ENCODE results near the gene ABLIM2. TPM values are rescaled to one million over a fixed set of nuclear protein-coding genes. Genes with fewer than 3 reads are reported as not detected.

ABLIM2 gene
- total and polyA plus RNA-seq, 7 experiments from 2014 or later, result 0.22 to 5.8 (median 3.1) TPM

GRCh38 chr4:8152090-8152864 is 6.3 kb downstream of the ABLIM2 start:
- Histone ChIP-seq H3K27me3 (ENCODE audit: control insufficient read depth in 2 of 2, insufficient read depth in 2 of 2, low read length in 2 of 2) (no peaks in the 10 kb centered on the region), H3K36me3 (ENCODE audit: control insufficient read depth in 2 of 3, insufficient read depth in 3 of 3, low read length in 3 of 3) (no peaks in the 10 kb centered on the region), H3K27ac (ENCODE audit: low read depth, low read length) (no peak overlapping the region), H3K4me3 (ENCODE audit: low read length) (no peak overlapping the region), H3K4me1 (ENCODE audit: control insufficient read depth in 2 of 2, insufficient read depth in 2 of 2, low read length in 2 of 2) (no peaks in the 10 kb centered on the region), H3K9me3 (ENCODE audit: control insufficient read depth in 2 of 3, low read length in 3 of 3) (no peaks in the 10 kb centered on the region)
- CTCF ChIA-PET, result no interaction called here
- ATAC-seq (no peak), DNase-seq (no peak)
- intact Hi-C loops (cut with micrococcal nuclease), result no loop called here
- H3K4me3 Mint-ChIP-seq, result no peak overlapping the region
- H3K9me3 Mint-ChIP-seq, result no peaks in the 10 kb centered on the region
- peaks cover 0 to 14% (median under 1%) of the 10 kb centered on the region in 5 donors for H3K27me3 Mint-ChIP-seq
- H3K36me3 Mint-ChIP-seq, result no peaks in the 10 kb centered on the region
- POLR2A ChIA-PET, result no interaction called here
- H3K27ac Mint-ChIP-seq, result no peak overlapping the region
- H3K4me1 Mint-ChIP-seq, result peaks cover 0 to 3% (median under 1%) of the 10 kb centered on the region in 7 donors

- ChIA-PET CTCF (no interaction called here), POLR2A (no interaction called here)
- intact Hi-C loops (cut with micrococcal nuclease), result no loop called here
- H3K36me3 Mint-ChIP-seq, result no peaks in the 10 kb centered on the region
- Histone ChIP-seq H3K4me1 (ENCODE audit: control insufficient read depth in 2 of 2, insufficient read depth in 2 of 2, low read length in 2 of 2) (no peaks in the 10 kb centered on the region), H3K9me3 (ENCODE audit: control insufficient read depth in 2 of 3, low read length in 3 of 3) (no peaks in the 10 kb centered on the region), H3K27me3 (ENCODE audit: control insufficient read depth in 2 of 2, insufficient read depth in 2 of 2, low read length in 2 of 2) (no peaks in the 10 kb centered on the region), H3K4me3 (ENCODE audit: low read length) (no peak overlapping the region), H3K27ac (ENCODE audit: low read depth, low read length) (no peak overlapping the region), H3K36me3 (ENCODE audit: control insufficient read depth in 2 of 3, insufficient read depth in 3 of 3, low read length in 3 of 3) (no peaks in the 10 kb centered on the region)
- H3K4me1 Mint-ChIP-seq, result peaks cover 0 to 3% (median 0%) of the 10 kb centered on the region in 7 donors
- no peaks in the 10 kb centered on the region for H3K9me3 Mint-ChIP-seq
- H3K4me3 Mint-ChIP-seq, result no peak overlapping the region
- H3K27me3 Mint-ChIP-seq, result peaks cover 0 to 3% (median 0%) of the 10 kb centered on the region in 5 donors
- H3K27ac Mint-ChIP-seq, result no peak overlapping the region
- ATAC-seq, result no peak
- no peak for DNase-seq
These were observed 7.4 kb downstream of the ABLIM2 start for GRCh38 chr4:8151165-8151650.

GRCh38 chr4:8150152-8151090 is 8.2 kb downstream of the ABLIM2 start:
- CTCF ChIA-PET, result no interaction called here

GRCh38 chr4:8149664-8150063 is 8.9 kb downstream of the ABLIM2 start:
- no peak overlapping the region for H3K27ac ChIP-seq (ENCODE audit: low read depth, low read length)
- Mint-ChIP-seq H3K36me3 (no peaks in the 10 kb centered on the region), H3K27me3 (peaks cover 0 to 6% (median 0%) of the 10 kb centered on the region in 5 donors), H3K4me3 (no peak overlapping the region), H3K9me3 (no peaks in the 10 kb centered on the region), H3K27ac (no peak overlapping the region), H3K4me1 (peaks cover 0 to under 1% (median 0%) of the 10 kb centered on the region in 7 donors)
- intact Hi-C loops (cut with micrococcal nuclease), result no loop called here
- H3K4me1 ChIP-seq (ENCODE audit: control insufficient read depth in 2 of 2, insufficient read depth in 2 of 2, low read length in 2 of 2), result no peaks in the 10 kb centered on the region
- H3K4me3 ChIP-seq (ENCODE audit: low read length), result no peak overlapping the region
- ChIA-PET CTCF (no interaction called here), POLR2A (no interaction called here)
- H3K36me3 ChIP-seq (ENCODE audit: control insufficient read depth in 2 of 3, insufficient read depth in 3 of 3, low read length in 3 of 3), result no peaks in the 10 kb centered on the region
- H3K27me3 ChIP-seq (ENCODE audit: control insufficient read depth in 2 of 2, insufficient read depth in 2 of 2, low read length in 2 of 2), result no peaks in the 10 kb centered on the region
- no peaks in the 10 kb centered on the region for H3K9me3 ChIP-seq (ENCODE audit: control insufficient read depth in 2 of 3, low read length in 3 of 3)
- DNase-seq (no peak), ATAC-seq (no peak)

More at GRCh38 chr4:8150152-8151090, 8.2 kb downstream of the ABLIM2 start:
- Histone ChIP-seq H3K4me1 (ENCODE audit: control insufficient read depth in 2 of 2, insufficient read depth in 2 of 2, low read length in 2 of 2) (no peaks in the 10 kb centered on the region), H3K4me3 (ENCODE audit: low read length) (no peak overlapping the region), H3K36me3 (ENCODE audit: control insufficient read depth in 2 of 3, insufficient read depth in 3 of 3, low read length in 3 of 3) (no peaks in the 10 kb centered on the region), H3K27ac (ENCODE audit: low read depth, low read length) (no peak overlapping the region), H3K27me3 (ENCODE audit: control insufficient read depth in 2 of 2, insufficient read depth in 2 of 2, low read length in 2 of 2) (no peaks in the 10 kb centered on the region), H3K9me3 (ENCODE audit: control insufficient read depth in 2 of 3, low read length in 3 of 3) (no peaks in the 10 kb centered on the region)
- peaks cover 0 to 2% (median 0%) of the 10 kb centered on the region in 7 donors for H3K4me1 Mint-ChIP-seq
- DNase-seq (no peak), ATAC-seq (no peak)
- no peaks in the 10 kb centered on the region for H3K9me3 Mint-ChIP-seq
- no peaks in the 10 kb centered on the region for H3K36me3 Mint-ChIP-seq
- intact Hi-C loops (cut with micrococcal nuclease), result no loop called here
- no peak overlapping the region for H3K27ac Mint-ChIP-seq
- H3K4me3 Mint-ChIP-seq, result no peak overlapping the region
- POLR2A ChIA-PET, result no interaction called here
- H3K27me3 Mint-ChIP-seq, result peaks cover 0 to 6% (median 0%) of the 10 kb centered on the region in 5 donors

- POLR2A ChIA-PET, result interaction anchor here (1.6 kb wide), 1 partner anchor 10 kb away, joined by 5 read pairs; the partner anchor contains the start of gene ABLIM2
- Mint-ChIP-seq H3K36me3 (no peaks in the 10 kb centered on the region), H3K4me3 (no peak overlapping the region), H3K27ac (no peak overlapping the region), H3K27me3 (peaks cover 0 to 6% (median 0%) of the 10 kb centered on the region in 5 donors), H3K4me1 (no peaks in the 10 kb centered on the region), H3K9me3 (no peaks in the 10 kb centered on the region)
- no peaks in the 10 kb centered on the region for H3K27me3 ChIP-seq (ENCODE audit: control insufficient read depth in 2 of 2, insufficient read depth in 2 of 2, low read length in 2 of 2)
- DNase-seq (no peak), ATAC-seq (no peak)
- H3K36me3 ChIP-seq (ENCODE audit: control insufficient read depth in 2 of 3, insufficient read depth in 3 of 3, low read length in 3 of 3), result no peaks in the 10 kb centered on the region
- no peaks in the 10 kb centered on the region for H3K4me1 ChIP-seq (ENCODE audit: control insufficient read depth in 2 of 2, insufficient read depth in 2 of 2, low read length in 2 of 2)
- H3K4me3 ChIP-seq (ENCODE audit: low read length), result no peak overlapping the region
- intact Hi-C loops (cut with micrococcal nuclease), result no loop called here
- CTCF ChIA-PET, result no interaction called here
- no peak overlapping the region for H3K27ac ChIP-seq (ENCODE audit: low read depth, low read length)
- H3K9me3 ChIP-seq (ENCODE audit: control insufficient read depth in 2 of 3, low read length in 3 of 3), result no peaks in the 10 kb centered on the region
These were observed 9.7 kb downstream of the ABLIM2 start for GRCh38 chr4:8148785-8149435.

DNA sequence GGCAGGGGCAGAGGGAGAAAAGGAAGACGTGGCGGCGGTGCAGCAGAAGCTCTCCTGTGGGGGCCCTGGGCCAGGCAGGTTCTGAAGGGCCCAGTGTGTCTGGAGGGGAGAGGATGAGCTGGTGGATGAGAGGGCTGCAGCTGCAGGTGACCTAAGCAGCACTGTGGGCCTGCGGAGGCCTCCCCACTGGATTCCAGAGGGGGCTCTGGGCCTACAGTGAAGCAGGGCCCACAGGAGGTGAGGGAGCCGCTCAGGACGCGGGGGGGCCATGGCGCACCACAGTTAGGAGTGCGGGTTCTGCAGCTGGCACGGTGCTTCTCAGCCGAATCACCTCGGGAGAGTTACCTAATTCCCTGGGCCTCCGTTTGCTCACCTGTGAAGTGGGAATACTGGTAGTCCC is 10.5 kb downstream of the ABLIM2 start:
- peaks cover 0 to 6% (median 4%) of the 10 kb centered on the region in 5 donors for H3K27me3 Mint-ChIP-seq
- peaks cover 0 to 1% (median 0%) of the 10 kb centered on the region in 11 donors for H3K9me3 Mint-ChIP-seq
- ATAC-seq, result no peak
- no peak overlapping the region for H3K27ac ChIP-seq (ENCODE audit: low read depth, low read length)
- H3K4me3 Mint-ChIP-seq, result no peak overlapping the region
- no peaks in the 10 kb centered on the region for H3K36me3 Mint-ChIP-seq
- intact Hi-C loops (cut with micrococcal nuclease), result no loop called here
- DNase-seq, result no peak
- ChIA-PET POLR2A (interaction anchor here (1.6 kb wide), 1 partner anchor 10 kb away, joined by 5 read pairs; the partner anchor contains the start of gene ABLIM2), CTCF (no interaction called here)
- no peaks in the 10 kb centered on the region for H3K4me1 ChIP-seq (ENCODE audit: control insufficient read depth in 2 of 2, insufficient read depth in 2 of 2, low read length in 2 of 2)
- no peak overlapping the region for H3K4me3 ChIP-seq (ENCODE audit: low read length)
- H3K27ac Mint-ChIP-seq, result no peak overlapping the region
- H3K4me1 Mint-ChIP-seq, result peaks cover 0 to 2% (median 0%) of the 10 kb centered on the region in 7 donors
- no peaks in the 10 kb centered on the region for H3K9me3 ChIP-seq (ENCODE audit: control insufficient read depth in 2 of 3, low read length in 3 of 3)
- H3K36me3 ChIP-seq (ENCODE audit: control insufficient read depth in 2 of 3, insufficient read depth in 3 of 3, low read length in 3 of 3), result no peaks in the 10 kb centered on the region
- H3K27me3 ChIP-seq (ENCODE audit: control insufficient read depth in 2 of 2, insufficient read depth in 2 of 2, low read length in 2 of 2), result no peaks in the 10 kb centered on the region
